BJ (cell line): ENCODE measurements around the gene RGS12. TPM values are rescaled to one million over a fixed set of nuclear protein-coding genes. Genes with fewer than 3 reads are reported as not detected.

ENCODE experiments used
- CTCF ChIA-PET: fragments of 350-600 bp; formaldehyde crosslinking; extraction: SDS; loops from one replicate; lab custom pipeline; 2021; ENCODE audit warnings: antibody characterized with exemption, inconsistent platforms; lab: Yijun Ruan, JAX
- POLR2A ChIA-PET: fragments of 300-600 bp; sonication (Branson Sonifier 250); formaldehyde crosslinking; extraction: SDS; loops from one replicate; lab custom pipeline; 2021; ENCODE audit warnings: antibody characterized with exemption; lab: Charles Lee
- DNase-seq: peaks from one replicate; pipeline ENCODE4 v3.0.0-alpha.2; 2011; ENCODE audit warnings: low read depth
- H3K27me3 ChIP-seq: 2 replicates; pipeline ENCODE4 v1.6.0; 2011; ENCODE audit warnings: low read length; ENCODE audit not compliant: control insufficient read depth, insufficient read depth
- H3K36me3 ChIP-seq: 2 replicates; pipeline ENCODE4 v1.5.1; 2011; ENCODE audit warnings: low read length; ENCODE audit not compliant: control insufficient read depth, insufficient read depth
- H3K4me3 ChIP-seq: 2 replicates; pipeline ENCODE4 v1.5.1; 2011; ENCODE audit warnings: low read depth, mild to moderate bottlenecking, control low read depth, low read length
- CTCF ChIP-seq: IDR thresholded peaks from 2 replicates; pipeline ENCODE4 v1.5.1; 2011; ENCODE audit warnings: low read depth, mild to moderate bottlenecking, control low read depth, inconsistent platforms, low read length, moderate library complexity; ENCODE audit not compliant: insufficient read depth
- polyA plus RNA-seq: library from polyadenylated mRNA; depleted of rRNA; stranded (reverse); fragments of >200 nt; gene quantifications from 2 replicates; pipeline ENCODE4 v1.2.3, GENCODE V29; 2011

RGS12 gene
- polyA plus RNA-seq, 1 experiment: 16.3 TPM

- Histone ChIP-seq H3K36me3 (no peaks in the 10 kb centered on the region), H3K4me3 (no peak overlapping the region), H3K27me3 (no peaks in the 10 kb centered on the region)
- no peak for DNase-seq
- POLR2A ChIA-PET: no interaction called here
- TF ChIP-seq CTCF: no peak
- CTCF ChIA-PET: no interaction called here
These were observed 39.8 kb upstream of the RGS12 start for GRCh38 chr4:3252831-3253641.

GRCh38 chr4:3253808-3254207 lies 39.0 kb upstream of the RGS12 start:
- H3K4me3 ChIP-seq: no peak overlapping the region
- no peak for DNase-seq
- ChIA-PET CTCF (no interaction called here), POLR2A (no interaction called here)
- no peaks in the 10 kb centered on the region for H3K36me3 ChIP-seq
- no peak for TF ChIP-seq CTCF
- no peaks in the 10 kb centered on the region for H3K27me3 ChIP-seq

- no peaks in the 10 kb centered on the region for H3K36me3 ChIP-seq
- DNase-seq: no peak
- CTCF ChIA-PET: no interaction called here
- TF ChIP-seq CTCF: no peak
- POLR2A ChIA-PET: no interaction called here
- H3K4me3 ChIP-seq: no peak overlapping the region
- no peaks in the 10 kb centered on the region for H3K27me3 ChIP-seq
These were observed 38.3 kb upstream of the RGS12 start for GRCh38 chr4:3254302-3255131.

- no peak for TF ChIP-seq CTCF
These were observed 37.1 kb upstream of the RGS12 start for GRCh38 chr4:3255611-3256186.

More at GRCh38 chr4:3255611-3256186, 37.1 kb upstream of the RGS12 start:
- Histone ChIP-seq H3K27me3 (no peaks in the 10 kb centered on the region), H3K4me3 (no peak overlapping the region), H3K36me3 (no peaks in the 10 kb centered on the region)
- CTCF ChIA-PET: interaction anchor here (0.5 kb wide), 1 partner anchor 16 kb away, joined by 3 read pairs; no protein-coding TSS in a partner anchor
- no peak for DNase-seq
- POLR2A ChIA-PET: no interaction called here
